ENCODE data around the gene IL25.

Gene IL25

GRCh38 chr14:23353433-23353780 lies 19.2 kb upstream of the IL25 start:
- no peak for DNase-seq (ENCODE audit: low read depth)

- DNase-seq (ENCODE audit: low read depth) = no peak
Measured at GRCh38 chr14:23354990-23355389, 17.6 kb upstream of the IL25 start.

DNA sequence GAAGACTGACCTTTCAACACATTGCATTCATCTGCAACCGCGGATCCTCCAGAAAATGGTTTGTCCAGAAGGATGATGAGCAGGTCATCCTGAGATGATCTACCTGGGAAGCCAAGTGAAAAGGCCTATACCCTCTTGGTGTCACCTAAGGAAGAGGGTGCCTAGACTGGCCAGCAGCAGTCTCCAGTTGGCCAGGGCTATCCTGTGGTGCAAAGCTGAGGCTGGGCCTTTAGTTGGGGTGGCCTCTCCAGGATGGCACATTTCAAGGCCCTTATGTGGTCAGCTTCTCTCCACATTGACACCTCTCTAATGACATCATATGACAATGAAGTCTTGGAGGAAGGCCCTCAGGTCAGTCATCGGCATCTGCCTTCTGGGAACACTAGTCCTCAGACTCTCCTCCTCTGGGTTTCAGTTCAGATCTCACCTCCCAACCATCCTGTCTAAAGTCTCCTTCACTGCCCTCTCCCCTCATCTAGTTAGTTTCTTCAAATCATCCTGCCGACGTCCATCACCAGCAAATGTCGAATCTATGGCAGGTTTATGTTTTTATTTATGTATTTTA lies 16.7 kb upstream of the IL25 start:
- no peak for DNase-seq (ENCODE audit: low read depth)

- DNase-seq (ENCODE audit: low read depth) = no peak
Measured at GRCh38 chr14:23356662-23357061, 15.9 kb upstream of the IL25 start.

DNA sequence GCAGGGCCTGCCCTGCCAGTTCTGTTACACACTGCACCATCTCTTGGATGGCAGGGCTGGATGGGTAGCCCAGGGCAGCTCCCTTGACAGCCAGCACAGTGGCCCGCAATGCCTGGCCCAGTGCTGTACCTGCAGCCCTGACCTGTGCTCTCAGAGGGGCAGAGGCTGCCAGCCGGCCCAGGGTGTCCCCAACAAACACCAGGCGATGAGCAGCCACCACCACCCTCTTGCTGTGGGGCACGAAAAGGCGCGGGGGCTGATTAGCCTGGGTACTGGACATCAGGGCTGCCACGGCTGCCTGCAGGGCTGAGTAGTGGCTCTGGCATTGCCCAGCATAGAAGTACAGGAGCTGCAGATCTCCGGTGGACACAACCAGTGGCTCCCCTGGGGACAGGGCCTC lies 15.3 kb upstream of the IL25 start:
- DNase-seq (ENCODE audit: low read depth) = no peak

DNA sequence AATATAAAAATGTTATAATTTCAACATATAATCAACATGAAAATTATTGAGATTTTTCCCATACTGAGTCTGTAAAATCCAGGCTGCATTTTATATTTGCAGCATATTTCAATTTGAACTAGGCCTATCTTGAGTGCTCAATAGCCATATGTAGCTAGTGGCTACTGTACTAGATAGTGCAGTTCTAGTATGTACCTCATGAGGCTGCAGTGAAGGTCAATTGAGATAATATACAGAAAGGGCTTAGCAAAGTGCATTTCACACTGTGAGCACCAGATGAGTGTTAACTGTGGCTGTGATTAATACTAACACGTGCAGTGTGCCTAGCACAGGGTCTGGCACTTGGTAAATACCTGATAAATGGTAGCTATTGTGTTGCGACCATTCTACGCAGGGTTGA lies 14.6 kb upstream of the IL25 start:
- DNase-seq (ENCODE audit: low read depth) = no peak

DNA sequence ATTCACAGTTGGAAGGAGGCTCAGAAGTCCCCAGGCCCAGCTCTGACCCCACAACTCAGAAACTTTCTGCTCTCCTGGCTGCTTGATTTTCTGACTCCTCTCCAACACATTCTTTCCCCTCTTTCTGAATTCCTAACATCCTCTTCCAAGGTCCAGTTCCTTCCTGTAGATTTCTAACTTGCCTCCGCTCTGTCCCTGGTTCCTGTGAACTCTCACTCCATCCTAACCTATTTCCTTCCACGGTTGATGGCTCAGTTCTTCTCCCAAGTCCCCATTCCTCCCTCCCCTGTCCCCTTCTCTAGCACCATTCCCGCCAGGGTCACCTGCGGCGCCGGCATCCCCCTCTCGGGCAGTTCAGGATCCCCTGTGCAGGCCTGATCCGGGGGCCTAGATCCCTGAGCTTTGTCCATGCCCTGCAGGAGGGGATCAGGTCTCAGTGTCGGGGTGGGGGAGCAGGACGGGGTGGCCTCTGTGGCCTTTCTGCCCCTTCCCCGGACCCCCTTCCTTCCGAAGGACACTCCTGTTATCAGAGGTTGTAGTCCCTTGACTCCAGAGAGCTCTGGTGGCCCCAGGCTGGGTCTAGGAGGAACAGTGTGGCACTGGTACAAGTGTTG lies 13.9 kb upstream of the IL25 start:
- DNase-seq (ENCODE audit: low read depth) = no peak

- DNase-seq (ENCODE audit: low read depth) = no peak
Measured at GRCh38 chr14:23359167-23359626, 13.4 kb upstream of the IL25 start.

GRCh38 chr14:23359722-23360447 lies 12.7 kb upstream of the IL25 start:
- no peak for DNase-seq (ENCODE audit: low read depth)

DNA sequence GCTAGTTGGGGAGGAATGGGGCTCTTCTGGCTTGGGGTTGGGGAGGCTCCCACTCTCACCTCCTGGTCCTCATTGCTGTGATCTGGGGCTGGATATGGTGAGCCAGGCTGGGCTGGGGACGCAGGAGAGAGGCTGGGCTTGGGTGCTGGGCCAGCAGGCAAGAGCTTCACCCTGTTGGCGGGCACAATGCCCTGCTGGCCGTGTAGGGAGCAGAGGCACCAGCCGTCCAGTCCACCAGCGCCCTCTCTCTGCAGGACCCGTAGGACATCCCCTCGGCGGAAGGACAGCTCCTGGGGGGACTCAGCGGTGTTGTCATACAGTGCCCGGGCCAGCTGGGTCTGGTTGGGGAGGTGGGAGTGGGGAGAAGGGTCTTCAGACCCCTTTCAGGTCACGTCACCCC lies 12.1 kb upstream of the IL25 start:
- DNase-seq (ENCODE audit: low read depth) = no peak

DNA sequence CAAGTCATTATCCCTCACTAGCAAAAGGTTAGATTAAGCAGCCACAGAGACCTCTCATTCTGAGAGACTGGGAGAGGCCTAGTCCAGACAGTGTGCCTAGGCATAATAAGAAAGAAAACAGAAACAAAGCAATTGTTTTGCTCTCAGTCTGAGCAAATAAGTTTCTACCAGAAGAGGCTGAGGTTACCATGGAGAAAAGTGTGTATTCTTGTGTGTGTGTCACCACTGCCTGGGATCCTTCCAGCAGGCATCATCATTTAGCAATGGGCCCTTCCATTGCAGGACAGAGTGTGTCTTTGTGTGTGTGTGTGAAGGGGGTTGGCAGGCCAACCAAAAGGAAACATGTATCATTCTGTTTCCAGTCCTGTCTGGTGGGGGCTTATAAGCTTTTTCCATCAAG lies 11.3 kb upstream of the IL25 start:
- no peak for DNase-seq (ENCODE audit: low read depth)

DNA sequence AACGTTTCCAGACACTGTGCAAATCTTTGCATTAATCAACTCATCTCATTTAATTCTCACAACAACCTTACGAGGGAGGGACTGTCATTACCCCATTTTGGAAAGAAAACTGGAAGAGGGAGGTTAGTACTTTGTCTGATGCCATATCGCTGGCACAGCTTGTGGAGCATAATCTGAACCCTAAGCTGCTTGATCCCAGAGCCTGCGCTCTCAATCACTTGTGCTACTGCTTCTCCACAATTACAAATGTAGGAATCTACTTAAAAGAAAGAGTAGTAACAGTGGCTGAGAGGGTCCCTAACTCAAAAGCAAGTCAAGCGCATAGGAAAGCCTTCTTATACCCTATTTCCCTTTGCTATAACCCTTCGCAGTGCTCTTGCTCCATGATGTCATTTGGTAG lies 10.8 kb upstream of the IL25 start:
- DNase-seq (ENCODE audit: low read depth) = no peak

- no peak for DNase-seq (ENCODE audit: low read depth)
Measured at GRCh38 chr14:23362200-23362599, 10.4 kb upstream of the IL25 start.

- DNase-seq (ENCODE audit: low read depth) = no peak
Measured at GRCh38 chr14:23364164-23365035, 8.2 kb upstream of the IL25 start.

GRCh38 chr14:23365036-23365731 lies 7.4 kb upstream of the IL25 start, which contains the start of gene EFS:
Gene EFS, minus strand, starts transcription at chr14:23365172. Its CDS starts 147 bp downstream, at chr14:23365025.
- no peak for DNase-seq (ENCODE audit: low read depth)

DNA sequence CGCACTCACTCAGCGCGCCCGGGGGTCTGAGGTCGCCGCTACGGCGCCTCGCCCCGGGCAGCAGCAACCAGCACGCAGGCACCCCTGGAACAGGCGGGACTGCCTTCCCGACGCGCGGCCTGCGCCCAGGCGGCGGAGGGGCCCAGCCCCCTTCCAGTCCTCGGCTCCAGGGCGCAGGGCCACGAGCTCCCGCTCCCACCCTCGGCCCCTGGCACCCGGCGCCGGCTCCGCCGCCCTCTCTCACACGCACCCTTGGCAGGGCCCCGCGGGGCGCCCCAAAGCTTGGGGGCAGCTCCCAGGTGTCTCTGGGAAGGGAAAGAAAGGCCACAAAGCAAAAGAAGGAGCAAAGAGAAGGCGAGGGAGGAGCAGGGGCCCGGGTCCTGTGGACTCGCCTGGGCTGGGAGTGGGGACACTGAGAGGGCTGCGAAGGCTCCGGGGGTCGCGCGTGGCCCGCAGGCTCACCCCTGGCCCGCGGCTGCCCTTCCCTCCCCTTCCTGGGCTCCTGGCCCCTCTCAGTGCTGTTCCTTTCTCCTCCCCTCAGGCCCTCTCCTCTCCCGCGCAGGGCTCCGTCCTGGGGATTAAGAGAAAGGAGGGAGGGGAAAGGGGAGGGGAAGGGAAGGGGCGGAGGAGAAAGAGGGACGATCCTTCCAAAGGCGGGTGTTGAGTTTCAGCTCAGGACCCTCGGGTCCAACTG lies 6.7 kb upstream of the IL25 start:
- DNase-seq (ENCODE audit: low read depth) = no peak

DNA sequence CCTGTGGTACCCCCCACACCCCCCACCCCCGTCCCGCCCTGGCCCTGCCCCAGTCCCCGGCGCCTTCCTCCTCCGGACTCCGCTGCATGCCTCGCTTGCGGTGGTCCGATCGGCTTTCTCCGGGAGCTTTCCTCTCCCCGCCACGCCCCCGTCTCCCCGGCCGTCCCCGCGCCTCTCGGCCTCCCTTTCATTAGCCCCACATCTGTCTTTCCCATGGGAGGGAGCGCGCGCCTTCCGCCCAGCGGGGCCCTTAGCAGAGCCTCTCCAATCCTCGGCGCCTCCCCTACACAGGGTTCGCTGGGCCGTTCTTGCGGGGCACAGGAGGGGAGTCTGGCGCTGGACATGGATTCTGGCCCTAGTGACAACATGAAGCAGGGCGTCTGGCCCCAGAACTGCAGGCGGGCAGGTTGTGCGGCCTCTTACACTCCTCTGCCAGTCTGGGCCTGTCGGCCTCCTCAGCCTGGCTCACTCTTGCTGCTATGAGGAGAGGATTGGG lies 6.1 kb upstream of the IL25 start:
- no peak for DNase-seq (ENCODE audit: low read depth)

DNA sequence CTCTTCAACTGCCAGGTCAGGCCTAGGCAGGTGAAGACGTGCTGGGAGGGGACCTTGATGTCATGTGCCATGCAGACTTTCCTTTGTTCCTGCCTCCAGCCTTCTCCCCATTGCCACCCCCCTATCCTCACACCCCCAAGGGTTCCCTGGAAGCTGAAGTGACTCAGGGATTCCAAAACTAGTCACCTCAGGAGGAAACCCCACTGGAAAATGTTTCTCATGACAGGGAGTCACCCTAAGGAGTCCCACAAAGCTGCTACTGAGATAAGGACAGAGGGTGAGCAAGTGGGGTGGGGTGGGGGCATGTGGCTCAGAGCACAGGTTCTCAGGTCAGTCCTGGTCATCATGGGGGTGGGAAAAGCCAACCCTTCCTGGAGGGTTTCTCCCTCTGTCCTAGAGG lies 2.4 kb upstream of the IL25 start:
- no peak for DNase-seq (ENCODE audit: low read depth)

- no peak for DNase-seq (ENCODE audit: low read depth)
Measured at GRCh38 chr14:23371865-23372264, 744 bp upstream of the IL25 start.

DNA sequence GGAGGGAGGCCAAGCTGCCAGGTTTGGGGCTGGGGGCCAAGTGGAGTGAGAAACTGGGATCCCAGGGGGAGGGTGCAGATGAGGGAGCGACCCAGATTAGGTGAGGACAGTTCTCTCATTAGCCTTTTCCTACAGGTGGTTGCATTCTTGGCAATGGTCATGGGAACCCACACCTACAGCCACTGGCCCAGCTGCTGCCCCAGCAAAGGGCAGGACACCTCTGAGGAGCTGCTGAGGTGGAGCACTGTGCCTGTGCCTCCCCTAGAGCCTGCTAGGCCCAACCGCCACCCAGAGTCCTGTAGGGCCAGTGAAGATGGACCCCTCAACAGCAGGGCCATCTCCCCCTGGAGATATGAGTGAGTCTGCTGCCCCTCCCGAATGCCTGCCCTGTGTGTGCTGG lies 432 bp downstream of the IL25 start:
- no peak for DNase-seq (ENCODE audit: low read depth)

DNA sequence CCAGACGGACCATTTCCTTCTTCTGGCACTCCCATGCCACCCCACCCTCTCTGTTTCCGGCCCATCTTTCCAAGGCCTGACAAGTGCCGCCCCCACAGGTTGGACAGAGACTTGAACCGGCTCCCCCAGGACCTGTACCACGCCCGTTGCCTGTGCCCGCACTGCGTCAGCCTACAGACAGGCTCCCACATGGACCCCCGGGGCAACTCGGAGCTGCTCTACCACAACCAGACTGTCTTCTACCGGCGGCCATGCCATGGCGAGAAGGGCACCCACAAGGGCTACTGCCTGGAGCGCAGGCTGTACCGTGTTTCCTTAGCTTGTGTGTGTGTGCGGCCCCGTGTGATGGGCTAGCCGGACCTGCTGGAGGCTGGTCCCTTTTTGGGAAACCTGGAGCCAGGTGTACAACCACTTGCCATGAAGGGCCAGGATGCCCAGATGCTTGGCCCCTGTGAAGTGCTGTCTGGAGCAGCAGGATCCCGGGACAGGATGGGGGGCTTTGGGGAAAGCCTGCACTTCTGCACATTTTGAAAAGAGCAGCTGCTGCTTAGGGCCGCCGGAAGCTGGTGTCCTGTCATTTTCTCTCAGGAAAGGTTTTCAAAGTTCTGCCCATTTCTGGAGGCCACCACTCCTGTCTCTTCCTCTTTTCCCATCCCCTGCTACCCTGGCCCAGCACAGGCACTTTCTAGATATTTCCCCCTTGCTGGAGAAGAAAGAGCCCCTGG lies 3.1 kb downstream of the IL25 start:
- no peak for DNase-seq (ENCODE audit: low read depth)
